Activated B cell treated with CpG ODN at 0.5 μM for 24 hours (primary cell): ENCODE results near the gene LGALS12. TPM values are rescaled to one million over a fixed set of nuclear protein-coding genes. Genes with fewer than 3 reads are reported as not detected.

Source experiments
- ATAC-seq: fragments of 200-7000 bp; cut with Tn5 transposase; one replicate; pipeline ENCODE4 v1.10.0; 2021; ENCODE audit warnings: low read depth, mild to moderate bottlenecking, moderate library complexity
- CTCF ChIA-PET: fragments of 350-600 bp; sonication (Branson Sonifier 250); formaldehyde crosslinking; loops from one replicate; lab custom pipeline; 2021; ENCODE audit warnings: antibody characterized with exemption; lab: Charles Lee
- POLR2A ChIA-PET: fragments of 350-600 bp; sonication (Branson Sonifier 250); formaldehyde crosslinking; loops from one replicate; lab custom pipeline; 2021; ENCODE audit warnings: antibody characterized with exemption; lab: Charles Lee
- DNase-seq: peaks from one replicate; pipeline ENCODE4 v3.0.0; 2022
- H3K27ac Mint-ChIP-seq: one replicate; pipeline ENCODE4 v1.8.0; 2020; ENCODE audit warnings: mixed read lengths
- H3K27me3 Mint-ChIP-seq: one replicate; pipeline ENCODE4 v1.8.0; 2021; ENCODE audit warnings: mixed read lengths
- H3K36me3 Mint-ChIP-seq: one replicate; pipeline ENCODE4 v1.8.0; 2021; ENCODE audit warnings: low read depth, mixed read lengths
- H3K4me1 Mint-ChIP-seq: one replicate; pipeline ENCODE4 v1.8.0; 2021; ENCODE audit warnings: mixed read lengths
- H3K4me3 Mint-ChIP-seq: one replicate; pipeline ENCODE4 v1.8.0; 2020; ENCODE audit warnings: mild to moderate bottlenecking, mixed read lengths
- H3K9me3 Mint-ChIP-seq: one replicate; pipeline ENCODE4 v1.8.0; 2020; ENCODE audit warnings: mixed read lengths
- CTCF ChIP-seq: fragments of 200-600 bp; IDR thresholded peaks from one replicate; pipeline ENCODE4 v1.8.0; 2022; ENCODE audit warnings: antibody characterized with exemption, mild to moderate bottlenecking
- intact Hi-C: fragments of 100-400 bp; cut with micrococcal nuclease; formaldehyde crosslinking; loops from one replicate; pipeline ENCODE4 v1.15.1; 2024
- total RNA-seq: library from RNA; stranded (reverse); gene quantifications from 2 replicates; pipeline ENCODE4 v1.2.3, GENCODE V29; 2022

Gene LGALS12
- total RNA-seq, 1 donor from 2014 or later, result not detected

- CTCF ChIA-PET, result interaction anchor here (1.4 kb wide), 1 partner anchor 15 kb away, joined by 4 read pairs; the partner anchor contains the start of gene PLAAT4
- no peak for ATAC-seq
- Mint-ChIP-seq H3K36me3 (peaks cover 2% of the 10 kb centered on the region), H3K4me1 (peaks cover 31% of the 10 kb centered on the region), H3K9me3 (no peaks in the 10 kb centered on the region), H3K27me3 (peaks cover 6% of the 10 kb centered on the region), H3K27ac (no peak overlapping the region), H3K4me3 (peak overlapping the region; percentile 62)
- DNase-seq, result no peak
- TF ChIP-seq CTCF, result no peak
- POLR2A ChIA-PET, result no interaction called here
- intact Hi-C loops, result loop anchor here (10.0 kb wide), 1 partner anchor 66 kb away; no protein-coding TSS in a partner anchor
These were observed 45.4 kb downstream of the LGALS12 start for GRCh38 chr11:63551091-63551888.

- H3K4me3 Mint-ChIP-seq, result no peak overlapping the region
- no peak overlapping the region for H3K27ac Mint-ChIP-seq
- ChIA-PET CTCF (interaction anchor here (1.4 kb wide), 1 partner anchor 15 kb away, joined by 4 read pairs; the partner anchor contains the start of gene PLAAT4), POLR2A (no interaction called here)
- ATAC-seq (no peak), DNase-seq (no peak)
- intact Hi-C loops, result loop anchor here (10.0 kb wide), 1 partner anchor 67 kb away; no protein-coding TSS in a partner anchor
- H3K4me1 Mint-ChIP-seq, result peaks cover 31% of the 10 kb centered on the region
- no peak for TF ChIP-seq CTCF
- peaks cover 6% of the 10 kb centered on the region for H3K27me3 Mint-ChIP-seq
- no peaks in the 10 kb centered on the region for H3K9me3 Mint-ChIP-seq
- no peaks in the 10 kb centered on the region for H3K36me3 Mint-ChIP-seq
These were observed 46.0 kb downstream of the LGALS12 start for GRCh38 chr11:63551889-63552266.

- Mint-ChIP-seq H3K4me1 (peaks cover 31% of the 10 kb centered on the region), H3K27me3 (peaks cover 6% of the 10 kb centered on the region), H3K27ac (no peak overlapping the region), H3K36me3 (no peaks in the 10 kb centered on the region), H3K4me3 (no peak overlapping the region), H3K9me3 (no peaks in the 10 kb centered on the region)
- DNase-seq, result no peak
- no peak for TF ChIP-seq CTCF
- no peak for ATAC-seq
- intact Hi-C loops, result loop anchor here (10.0 kb wide), 1 partner anchor 68 kb away; no protein-coding TSS in a partner anchor
- POLR2A ChIA-PET, result interaction anchor here (1.2 kb wide), 1 partner anchor 15 kb away, joined by 8 read pairs; no protein-coding TSS in a partner anchor
- CTCF ChIA-PET, result no interaction called here
These were observed 47.0 kb downstream of the LGALS12 start for GRCh38 chr11:63552921-63553320.

GRCh38 chr11:63553759-63554158 lies 47.9 kb downstream of the LGALS12 start:
- no peaks in the 10 kb centered on the region for H3K9me3 Mint-ChIP-seq
- H3K36me3 Mint-ChIP-seq, result no peaks in the 10 kb centered on the region
- intact Hi-C loops, result loop anchor here (10.0 kb wide), 1 partner anchor 69 kb away; no protein-coding TSS in a partner anchor
- no peak for TF ChIP-seq CTCF
- DNase-seq, result no peak
- ChIA-PET CTCF (interaction anchor here (0.6 kb wide), 1 partner anchor 48 kb away, joined by 3 read pairs; no protein-coding TSS in a partner anchor), POLR2A (interaction anchor here (0.7 to 1.2 kb wide), 2 partner anchors 14 to 691 kb away, joined by 3 to 8 read pairs; no protein-coding TSS in a partner anchor)
- H3K4me3 Mint-ChIP-seq, result peak overlapping the region; percentile 76
- H3K4me1 Mint-ChIP-seq, result peaks cover 31% of the 10 kb centered on the region
- no peak overlapping the region for H3K27ac Mint-ChIP-seq
- peaks cover 6% of the 10 kb centered on the region for H3K27me3 Mint-ChIP-seq
- ATAC-seq, result peak; percentile 82

- intact Hi-C loops, result loop anchor here (10.0 kb wide), 1 partner anchor 70 kb away; no protein-coding TSS in a partner anchor
- POLR2A ChIA-PET, result no interaction called here
- no peak for TF ChIP-seq CTCF
- Mint-ChIP-seq H3K27me3 (peaks cover 5% of the 10 kb centered on the region), H3K4me3 (no peak overlapping the region), H3K27ac (no peak overlapping the region), H3K36me3 (no peaks in the 10 kb centered on the region), H3K9me3 (no peaks in the 10 kb centered on the region), H3K4me1 (peaks cover 31% of the 10 kb centered on the region)
- CTCF ChIA-PET, result no interaction called here
- peak; percentile 2 for DNase-seq
- no peak for ATAC-seq
These were observed 49.0 kb downstream of the LGALS12 start for GRCh38 chr11:63554877-63555223.
